Stimulated activated CD4-positive, alpha-beta T cell treated with anti-CD3 and anti-CD28 coated beads, Interleukin-2, amount 100 ng/mL, for 24 hours (primary cell): Measurements from ENCODE around the gene GATAD2A.
A peak's percentile ranks its signal among the peaks of the same experiment; 100 is the strongest.

Experiments
- DNase-seq, 2 donors: peaks; one replicate each; pipeline ENCODE4 v3.0.0-alpha.2; 2020

The GATAD2A gene

GRCh38 chr19:19514881-19515641 lies 109.6 kb downstream of the GATAD2A start, which contains the start of gene TSSK6:
TSS of gene TSSK6 (minus strand) at chr19:19515548. CDS start at chr19:19515427, 121 bp downstream.
- no peak for DNase-seq

DNA sequence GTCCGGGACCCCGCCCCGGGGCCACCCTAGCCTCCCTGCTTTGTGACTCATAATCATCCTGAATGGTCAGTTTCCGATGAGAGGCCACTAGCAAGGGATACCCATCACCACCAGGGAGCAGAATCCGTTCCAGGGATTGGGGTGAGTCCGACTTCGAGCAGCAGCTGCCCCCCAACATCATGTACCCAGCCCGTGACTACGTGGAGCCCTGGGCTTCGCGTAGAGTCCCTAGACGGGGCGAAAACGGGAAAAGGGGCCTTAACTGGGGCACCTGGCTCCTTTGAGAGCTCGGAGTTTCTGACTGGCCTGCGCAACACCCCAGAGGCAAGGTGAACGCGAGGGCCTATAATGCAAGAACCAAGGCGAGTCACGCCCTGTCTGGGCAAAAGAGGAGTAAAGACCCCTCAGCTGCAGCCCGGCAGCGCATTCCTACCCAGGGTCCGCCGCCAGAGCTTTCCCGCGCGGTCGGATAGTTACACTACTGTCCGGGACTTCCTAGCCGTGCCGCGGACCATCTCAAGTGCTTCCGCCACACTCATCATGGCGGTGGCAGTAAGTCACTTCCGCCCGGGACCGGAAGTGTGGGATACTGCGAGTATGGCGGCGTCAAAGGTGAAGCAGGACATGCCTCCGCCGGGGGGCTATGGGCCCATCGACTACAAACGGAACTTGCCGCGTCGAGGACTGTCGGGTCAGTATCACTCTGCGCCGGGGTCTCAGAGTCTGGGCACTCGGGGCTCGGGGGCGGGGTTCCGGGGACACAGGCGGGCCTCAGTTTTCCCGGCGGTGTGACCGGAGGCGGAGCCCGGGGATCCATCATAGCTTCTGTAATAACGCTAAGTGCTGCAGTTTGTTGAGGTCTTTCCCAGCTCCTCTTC lies 110.4 kb downstream of the GATAD2A start, which contains the start of gene NDUFA13:
Gene NDUFA13 (plus strand): TSS at position 584 of the 878 bp plus-strand sequence. CDS start 14 bp downstream, at position 598.
- DNase-seq, result peak; percentile 95

- DNase-seq, result no peak
Observed at GRCh38 chr19:19517235-19517619, 111.8 kb downstream of the GATAD2A start.

- DNase-seq, result no peak
Observed at GRCh38 chr19:19520989-19521388, 115.5 kb downstream of the GATAD2A start.

- no peak for DNase-seq
Observed at GRCh38 chr19:19523177-19523576, 117.7 kb downstream of the GATAD2A start.

GRCh38 chr19:19524053-19524452 lies 118.6 kb downstream of the GATAD2A start:
- no peak for DNase-seq

DNA sequence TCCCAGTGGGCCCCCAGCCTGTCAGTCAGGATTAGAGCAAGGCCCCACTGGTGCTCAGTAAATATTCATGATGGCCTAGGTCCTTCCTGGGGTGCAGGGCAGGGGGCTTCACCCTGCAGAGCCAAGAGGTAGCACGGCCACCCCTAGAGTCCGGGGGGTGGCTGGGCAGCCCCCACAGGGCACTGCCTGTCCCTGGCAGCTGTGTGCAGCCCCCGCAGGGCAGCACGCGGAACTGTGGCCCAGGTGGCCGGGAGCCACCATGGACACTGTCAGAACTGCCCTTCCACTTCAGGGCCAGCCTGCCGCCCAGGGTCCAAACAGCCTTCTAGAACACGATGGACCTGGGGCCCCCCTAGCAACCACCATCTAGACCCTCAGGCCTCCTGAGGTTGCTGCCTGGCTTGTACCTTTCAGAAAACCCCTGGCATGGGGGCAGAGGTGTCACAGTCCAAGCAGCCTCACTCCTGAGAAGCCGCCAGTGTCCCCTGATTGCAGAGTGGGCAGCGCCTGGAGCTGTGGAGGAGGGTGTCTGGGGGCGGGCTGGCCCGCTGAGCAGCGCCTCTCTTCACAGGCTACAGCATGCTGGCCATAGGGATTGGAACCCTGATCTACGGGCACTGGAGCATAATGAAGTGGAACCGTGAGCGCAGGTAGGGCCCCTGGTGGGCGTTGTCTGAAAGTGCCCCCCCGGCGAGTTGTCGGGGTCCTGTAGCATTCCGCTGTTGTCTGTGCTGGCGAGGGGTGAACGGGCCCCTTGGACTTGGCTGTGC lies 120.3 kb downstream of the GATAD2A start:
- DNase-seq, result no peak

GRCh38 chr19:19526581-19527370 lies 121.3 kb downstream of the GATAD2A start:
- no peak for DNase-seq

DNA sequence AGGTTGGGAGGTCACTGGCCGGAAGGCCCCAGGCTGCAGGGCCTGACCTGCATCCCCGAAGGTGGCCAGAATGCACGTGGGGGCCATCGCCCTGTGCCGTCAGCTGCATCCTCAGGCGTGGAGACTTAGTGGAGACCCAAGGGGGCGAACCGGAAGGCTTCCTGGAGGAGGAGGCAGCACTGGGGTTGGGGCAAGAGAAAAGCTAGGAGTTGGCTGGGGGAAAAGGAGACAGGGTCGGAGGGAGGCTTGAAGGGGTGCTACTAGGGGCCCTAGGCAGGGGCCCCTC lies 121.8 kb downstream of the GATAD2A start:
- DNase-seq, result no peak

GRCh38 chr19:19527674-19528625 lies 122.5 kb downstream of the GATAD2A start:
- no peak for DNase-seq

DNA sequence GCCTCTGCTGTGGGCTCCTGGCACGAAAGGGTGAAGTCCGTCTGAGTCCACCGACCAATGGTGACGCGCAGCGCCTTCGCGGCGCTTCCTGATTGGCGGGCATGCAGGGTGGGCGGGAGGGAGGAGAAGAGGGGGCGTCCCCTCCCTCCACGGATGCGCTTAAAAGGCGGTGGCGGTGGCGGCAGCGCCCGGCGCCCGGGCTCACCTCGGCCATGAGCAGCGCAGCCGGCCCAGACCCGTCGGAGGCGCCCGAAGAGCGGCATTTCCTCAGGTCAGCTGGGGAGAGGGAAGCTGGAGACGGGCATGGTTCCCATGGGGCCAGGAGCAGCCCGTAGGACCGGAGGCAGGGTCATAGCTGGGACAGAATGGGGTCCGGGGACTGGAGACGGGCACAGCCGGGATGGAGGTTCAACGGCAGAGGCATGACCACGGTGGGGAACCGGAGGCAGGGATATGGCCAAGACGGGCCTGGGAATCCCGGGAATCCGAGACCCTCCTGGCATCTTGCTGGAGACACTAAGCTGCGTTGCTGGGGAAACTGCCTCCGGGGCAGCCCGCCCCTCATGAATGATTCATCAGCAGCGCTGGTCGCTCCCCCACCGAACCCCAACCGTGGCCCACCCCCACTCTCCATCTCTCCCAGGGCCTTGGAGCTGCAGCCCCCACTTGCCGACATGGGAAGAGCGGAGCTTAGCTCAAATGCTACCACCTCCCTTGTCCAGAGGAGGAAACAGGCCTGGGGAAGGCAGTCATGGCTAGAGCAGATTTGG lies 123.4 kb downstream of the GATAD2A start, which contains the start of gene YJEFN3:
Gene YJEFN3 (plus strand): TSS at position 191 of the 770 bp plus-strand sequence. CDS start 22 bp downstream, at position 213.
- no peak for DNase-seq

GRCh38 chr19:19529783-19530422 lies 124.4 kb downstream of the GATAD2A start:
- DNase-seq, result no peak

DNA sequence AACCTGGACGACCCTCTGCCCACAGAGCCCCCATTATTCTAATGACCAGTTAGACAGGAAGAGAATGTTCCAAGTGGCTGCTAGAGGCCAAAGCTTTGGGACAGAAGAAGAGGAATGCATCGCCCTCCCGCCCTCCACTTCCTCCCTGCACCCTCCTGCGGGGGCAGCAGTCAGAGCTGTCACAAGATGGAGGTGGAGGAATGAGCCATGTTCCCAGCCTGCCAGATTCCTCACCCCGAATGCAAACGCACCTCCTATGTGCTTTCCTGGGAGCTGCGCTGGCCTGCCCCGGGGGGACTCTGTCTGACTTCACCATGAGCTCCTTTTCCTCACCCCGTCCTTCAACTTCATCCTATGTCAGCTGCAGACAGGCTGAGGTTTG lies 124.9 kb downstream of the GATAD2A start:
- DNase-seq, result no peak

GRCh38 chr19:19530889-19531288 lies 125.4 kb downstream of the GATAD2A start:
- no peak for DNase-seq

DNA sequence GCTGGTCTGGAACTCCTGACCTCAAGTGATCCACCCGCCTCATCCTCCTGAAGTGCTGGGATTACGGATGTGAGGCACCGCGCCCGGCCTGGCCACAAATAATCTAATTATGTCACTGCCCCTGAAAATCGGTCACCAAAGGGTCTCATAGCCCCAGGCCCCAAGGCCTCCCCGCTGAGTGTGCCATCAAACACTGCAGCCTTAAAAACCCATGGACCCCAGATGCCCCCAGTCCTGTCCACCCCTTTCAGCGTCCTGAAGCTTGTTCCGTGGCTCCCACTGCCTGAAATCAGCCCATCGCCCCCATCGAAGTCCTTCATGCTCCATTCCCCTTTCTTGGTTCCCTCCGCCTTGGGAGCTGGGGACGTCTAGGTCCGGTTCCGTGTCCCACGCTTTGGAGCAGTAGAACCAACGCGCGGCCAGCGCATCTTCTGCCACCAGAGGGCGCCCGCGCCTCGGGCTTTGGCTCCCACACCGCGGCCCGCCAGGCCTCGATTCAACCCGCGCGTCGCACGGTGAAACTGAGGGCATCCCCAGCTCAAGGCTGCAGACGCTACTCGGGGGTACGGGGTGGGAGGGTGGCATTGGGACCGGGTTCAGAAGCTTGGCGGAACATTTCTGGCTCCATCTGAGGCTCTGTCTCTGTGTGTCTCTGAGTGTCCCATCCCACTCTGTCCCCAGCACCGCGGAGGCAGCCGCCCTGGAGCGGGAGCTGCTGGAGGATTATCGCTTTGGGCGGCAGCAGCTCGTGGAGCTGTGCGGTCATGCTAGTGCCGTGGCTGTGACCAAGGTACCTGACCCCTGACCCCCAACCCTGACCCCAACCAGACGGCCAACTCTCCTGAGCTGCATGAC lies 126.7 kb downstream of the GATAD2A start:
- peak; percentile 92 for DNase-seq

DNA sequence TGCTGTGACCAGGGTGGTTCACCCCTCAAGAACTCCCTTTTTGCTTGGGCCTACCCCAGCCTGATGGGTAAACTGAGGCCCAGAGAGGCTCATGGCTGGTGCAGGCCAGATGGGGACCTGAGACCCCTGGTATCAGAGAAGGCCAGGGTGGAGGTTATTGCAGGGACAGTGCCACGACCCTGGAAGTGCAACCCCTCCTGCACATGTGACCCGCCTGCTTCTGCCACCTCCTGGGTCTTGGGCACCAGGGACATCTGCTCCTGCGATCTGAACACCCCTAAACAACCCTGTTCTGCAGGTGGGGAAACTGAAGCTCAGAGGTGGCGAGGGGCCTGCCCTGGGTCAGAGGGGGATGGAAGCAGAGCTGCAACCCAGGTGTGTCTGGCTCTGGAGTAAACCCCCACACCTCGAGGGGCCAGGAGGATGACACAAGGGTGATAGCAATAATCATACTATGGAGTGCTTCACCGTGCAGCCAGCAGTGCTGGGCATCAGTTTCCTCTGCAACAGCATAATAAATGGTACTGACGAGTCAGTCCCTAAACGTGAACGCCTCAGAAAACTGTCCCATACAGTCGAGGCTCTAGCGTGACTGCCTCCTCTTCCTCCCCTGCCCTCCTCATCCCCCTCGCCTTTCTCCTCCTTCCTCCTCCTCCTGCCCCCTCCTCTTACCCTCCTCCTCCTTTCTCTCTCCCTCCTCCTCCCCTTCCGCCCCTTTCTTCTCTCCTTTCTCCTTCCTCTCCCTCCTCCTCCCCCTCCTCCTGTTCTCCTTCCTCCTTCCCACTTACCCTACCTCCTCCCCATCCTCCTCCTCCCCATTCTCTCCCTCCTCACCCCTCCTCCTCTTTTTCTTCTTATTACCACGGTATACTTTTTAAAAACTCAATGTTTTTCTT lies 127.6 kb downstream of the GATAD2A start:
- no peak for DNase-seq

- DNase-seq, result no peak
Observed at GRCh38 chr19:19533841-19534240, 128.4 kb downstream of the GATAD2A start.
